Activated naive CD4-positive, alpha-beta T cell treated with anti-CD3 and anti-CD28 coated beads, Interleukin-2, amount 10 ng/mL, durations not matched to agents 7 days and 5 days (primary cell): ENCODE results near the gene TMEM63A.
"Not testable (repeated sequence)": the region's sequence is repeated elsewhere in the genome, so short reads cannot be mapped to it uniquely, and the experiment has no call there.

ENCODE experiments used
- CTCF ChIA-PET: fragments of 350-600 bp; sonication (Branson Sonifier 250); formaldehyde crosslinking; loops from one replicate; lab custom pipeline; 2021; ENCODE audit warnings: antibody characterized with exemption; lab: Charles Lee
- DNase-seq: peaks from one replicate; pipeline ENCODE4 v3.0.0-alpha.2; 2020
- H3K27ac Mint-ChIP-seq: one replicate; pipeline ENCODE4 v1.8.0; 2021; ENCODE audit warnings: mild to moderate bottlenecking, moderate library complexity, mixed read lengths
- H3K27me3 Mint-ChIP-seq: one replicate; pipeline ENCODE4 v1.8.0; 2021; ENCODE audit warnings: mild to moderate bottlenecking, mixed read lengths
- H3K36me3 Mint-ChIP-seq: one replicate; pipeline ENCODE4 v1.8.0; 2021; ENCODE audit warnings: mixed read lengths
- H3K4me1 Mint-ChIP-seq: one replicate; pipeline ENCODE4 v1.8.0; 2021; ENCODE audit warnings: mixed read lengths
- H3K4me3 Mint-ChIP-seq: one replicate; pipeline ENCODE4 v1.8.0; 2021; ENCODE audit warnings: mild to moderate bottlenecking, moderate library complexity, mixed read lengths
- H3K9me3 Mint-ChIP-seq: one replicate; pipeline ENCODE4 v1.8.0; 2021; ENCODE audit warnings: mixed read lengths

TMEM63A gene

DNA sequence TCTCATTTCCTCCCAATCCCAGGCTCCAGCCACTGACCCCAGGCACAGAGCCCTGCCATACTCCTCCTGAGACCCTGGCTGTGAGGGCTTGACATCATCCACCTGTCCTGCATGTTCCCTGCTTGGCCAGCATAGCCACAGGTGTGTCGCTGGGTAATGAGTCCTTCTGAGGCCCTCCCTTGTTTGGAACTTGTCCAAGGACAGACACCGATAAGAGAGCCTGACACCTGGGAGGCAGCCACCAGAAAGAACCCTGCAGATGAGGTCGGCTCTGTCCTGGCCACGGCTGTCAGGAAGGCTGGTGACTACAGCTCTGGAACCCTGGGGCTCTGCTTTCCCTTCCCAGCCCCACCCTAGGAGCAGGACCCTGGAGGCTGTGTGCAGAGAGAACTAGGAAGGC lies 34.6 kb downstream of the TMEM63A start:
- Mint-ChIP-seq H3K27ac (no peak overlapping the region), H3K4me1 (peaks cover 36% of the 10 kb centered on the region), H3K9me3 (no peaks in the 10 kb centered on the region), H3K27me3 (no peaks in the 10 kb centered on the region), H3K36me3 (peaks cover 58% of the 10 kb centered on the region), H3K4me3 (no peak overlapping the region)
- no peak for DNase-seq
- CTCF ChIA-PET: no interaction called here

DNA sequence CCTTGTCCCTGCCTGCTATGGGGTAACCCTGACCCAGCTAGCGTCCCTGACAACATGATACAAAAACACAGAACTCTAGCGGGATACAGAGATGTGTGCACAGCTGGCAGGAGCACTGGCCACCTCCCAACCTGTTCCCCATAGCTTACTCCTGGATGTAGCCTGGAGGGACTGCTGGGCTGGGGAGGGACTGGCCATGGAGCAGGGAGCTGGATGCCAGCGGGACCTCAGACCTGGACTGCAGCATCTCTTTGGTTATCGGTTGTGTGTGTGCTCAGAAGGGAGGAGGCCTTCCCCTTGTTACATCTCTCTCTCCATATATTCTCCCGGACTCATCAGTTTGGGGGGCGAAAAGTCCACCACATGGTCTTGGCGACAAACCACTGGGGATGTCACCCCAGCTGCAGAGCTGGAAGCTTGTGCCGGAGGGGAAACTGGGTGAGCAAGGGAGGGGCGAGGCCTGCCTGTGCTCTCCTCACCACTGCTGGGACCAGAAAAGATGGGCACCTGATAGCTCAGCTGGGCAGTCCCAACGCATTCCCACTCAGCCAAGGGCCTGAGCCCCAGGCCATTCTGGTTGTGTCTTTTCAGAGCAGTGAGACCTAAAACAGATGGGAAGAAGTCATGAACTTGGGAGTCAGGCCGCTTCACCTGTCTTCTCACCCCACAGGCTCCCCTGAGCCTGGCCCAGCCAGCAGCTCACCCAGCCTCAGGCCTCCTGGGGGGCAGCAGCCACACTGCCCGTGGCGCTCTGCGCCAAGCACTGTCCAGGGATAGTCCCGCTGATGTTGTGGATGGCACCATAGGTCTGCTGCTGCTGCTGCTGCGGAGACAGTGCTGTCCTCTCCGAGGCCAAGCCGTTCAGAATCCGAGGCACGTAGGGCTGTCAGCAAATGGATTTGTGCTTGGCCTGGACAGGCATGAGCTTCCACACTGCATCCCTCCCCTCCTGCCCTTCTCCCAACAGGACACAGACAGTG lies 35.6 kb downstream of the TMEM63A start:
- Mint-ChIP-seq H3K9me3 (no peaks in the 10 kb centered on the region), H3K27ac (no peak overlapping the region), H3K27me3 (no peaks in the 10 kb centered on the region), H3K36me3 (peaks cover 48% of the 10 kb centered on the region), H3K4me1 (peaks cover 35% of the 10 kb centered on the region), H3K4me3 (no peak overlapping the region)
- DNase-seq: no peak
- CTCF ChIA-PET: interaction anchor here (0.7 kb wide), 1 partner anchor 69 kb away, joined by 3 read pairs; the partner anchor contains the start of gene SRP9

DNA sequence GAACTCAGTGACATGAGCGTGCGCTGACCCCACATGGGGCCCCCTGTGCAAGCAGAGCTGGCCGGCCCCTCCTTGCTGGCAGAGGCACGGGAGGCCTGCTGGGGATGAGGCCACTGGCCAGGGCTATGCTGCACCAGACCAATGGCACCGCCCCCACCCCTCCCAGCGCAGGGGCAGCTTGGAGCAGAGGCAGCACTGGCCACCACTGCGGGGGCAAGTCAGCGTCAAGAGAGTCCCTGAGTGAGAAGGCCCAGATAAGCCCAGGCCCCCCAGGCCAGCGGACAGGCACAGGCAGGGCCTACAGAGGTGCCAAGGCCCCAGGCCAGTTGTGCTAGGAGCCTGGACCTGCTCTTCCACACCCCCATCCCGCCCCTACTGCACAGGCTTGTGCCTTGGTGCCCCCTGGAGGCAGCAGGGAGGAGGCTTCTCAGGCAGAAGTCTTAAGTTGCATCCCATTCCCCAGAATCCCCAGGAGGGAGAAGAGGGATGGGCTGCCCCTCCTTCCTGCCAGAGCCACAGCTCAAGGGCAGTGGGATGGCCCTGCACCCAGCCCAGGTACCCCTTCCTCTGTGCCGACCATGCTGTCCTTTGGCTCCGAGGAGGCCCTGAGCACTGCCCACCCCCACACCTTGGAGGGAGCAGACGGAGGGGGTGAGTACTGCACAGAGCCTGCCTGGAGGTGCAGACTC lies 36.5 kb downstream of the TMEM63A start:
- H3K4me1 Mint-ChIP-seq: peaks cover 34% of the 10 kb centered on the region
- DNase-seq: peak; percentile 60
- CTCF ChIA-PET: no interaction called here
- H3K9me3 Mint-ChIP-seq: no peaks in the 10 kb centered on the region
- H3K36me3 Mint-ChIP-seq: peaks cover 44% of the 10 kb centered on the region
- H3K27me3 Mint-ChIP-seq: no peaks in the 10 kb centered on the region
- H3K27ac Mint-ChIP-seq: peak overlapping the region; percentile 14
- no peak overlapping the region for H3K4me3 Mint-ChIP-seq

DNA sequence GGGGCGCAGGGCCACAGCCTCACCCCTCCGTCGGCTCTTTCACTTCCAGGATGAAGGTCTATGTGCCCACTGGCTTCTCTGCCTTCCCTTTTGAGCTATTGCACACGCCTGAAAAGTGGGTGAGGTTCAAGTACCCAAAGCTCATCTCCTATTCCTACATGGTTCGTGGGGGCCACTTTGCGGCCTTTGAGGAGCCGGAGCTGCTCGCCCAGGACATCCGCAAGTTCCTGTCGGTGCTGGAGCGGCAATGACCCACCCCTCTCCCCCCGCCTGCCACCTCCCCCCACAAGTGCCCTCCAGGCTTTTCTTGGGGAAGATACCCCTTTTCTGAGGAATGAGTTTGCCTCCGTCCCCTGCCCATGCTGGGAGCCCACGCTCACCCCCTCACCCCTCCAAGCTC lies 37.1 kb downstream of the TMEM63A start:
- peaks cover 31% of the 10 kb centered on the region for H3K4me1 Mint-ChIP-seq
- H3K27me3 Mint-ChIP-seq: no peaks in the 10 kb centered on the region
- no peaks in the 10 kb centered on the region for H3K9me3 Mint-ChIP-seq
- peaks cover 38% of the 10 kb centered on the region for H3K36me3 Mint-ChIP-seq
- no peak overlapping the region for H3K27ac Mint-ChIP-seq
- no peak for DNase-seq
- CTCF ChIA-PET: no interaction called here
- H3K4me3 Mint-ChIP-seq: no peak overlapping the region

DNA sequence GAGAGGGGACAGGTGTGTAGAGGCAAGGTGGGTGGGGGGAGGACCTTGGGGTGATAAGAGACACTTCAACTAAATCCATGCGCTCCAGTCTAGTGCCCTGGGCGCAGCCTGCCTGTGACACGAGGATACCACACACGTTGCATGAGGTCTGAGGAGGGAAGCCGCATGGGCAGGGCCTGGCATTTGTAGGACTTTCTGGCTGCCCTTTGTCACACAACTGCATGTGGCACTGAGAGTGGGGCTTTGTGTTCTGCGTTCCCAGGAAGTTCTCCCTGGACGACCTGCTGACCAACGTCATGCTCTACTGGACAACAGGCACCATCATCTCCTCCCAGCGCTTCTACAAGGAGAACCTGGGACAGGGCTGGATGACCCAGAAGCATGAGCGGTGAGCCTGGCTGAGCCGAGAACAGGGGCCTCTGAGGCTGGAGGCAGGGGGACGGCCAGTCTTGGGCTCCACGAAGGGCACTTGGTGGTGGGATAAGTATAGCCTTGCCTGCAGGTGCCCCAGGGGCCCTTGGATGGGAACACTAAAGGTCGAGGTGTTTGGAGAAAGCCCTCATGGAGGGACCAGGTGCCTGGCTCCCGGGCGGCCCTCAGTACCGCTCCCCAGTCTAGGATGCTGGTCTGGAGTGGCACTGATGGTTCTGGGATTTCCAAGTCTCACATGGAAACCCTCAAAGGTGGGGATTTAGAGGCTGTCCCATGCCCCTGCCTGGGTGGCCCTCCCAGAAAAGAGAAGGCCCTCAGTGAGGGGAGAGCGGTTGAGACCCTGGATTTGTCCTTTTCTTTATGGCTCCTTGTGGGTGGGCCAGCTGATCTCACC lies 37.7 kb downstream of the TMEM63A start:
- DNase-seq: no peak
- H3K27me3 Mint-ChIP-seq: no peaks in the 10 kb centered on the region
- H3K4me1 Mint-ChIP-seq: peaks cover 25% of the 10 kb centered on the region
- no peak overlapping the region for H3K27ac Mint-ChIP-seq
- CTCF ChIA-PET: interaction anchor here (0.7 to 0.8 kb wide), 2 partner anchors 67 to 370 kb away, joined by 3 read pairs; partner anchors contain the start of gene SRP9
- no peak overlapping the region for H3K4me3 Mint-ChIP-seq
- peaks cover 32% of the 10 kb centered on the region for H3K36me3 Mint-ChIP-seq
- no peaks in the 10 kb centered on the region for H3K9me3 Mint-ChIP-seq

DNA sequence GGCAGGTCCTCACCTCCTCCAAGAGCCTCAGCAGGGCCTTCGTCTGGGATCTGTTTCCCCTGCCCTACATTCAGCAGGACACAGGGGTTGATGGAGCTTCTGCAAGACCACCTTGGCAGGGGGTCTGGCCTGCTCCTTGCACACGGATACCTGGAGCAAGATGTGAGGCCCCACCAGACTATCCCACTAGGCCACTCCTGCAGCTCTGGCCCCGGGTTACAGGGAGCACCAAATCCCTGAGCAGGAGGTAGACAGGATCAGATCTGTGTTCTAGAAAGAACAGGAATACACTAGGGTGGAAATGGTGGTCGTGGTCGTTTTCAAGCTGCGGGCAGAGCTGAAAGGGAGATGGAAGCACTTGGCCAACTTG lies 38.8 kb downstream of the TMEM63A start:
- Mint-ChIP-seq H3K27me3 (no peaks in the 10 kb centered on the region), H3K4me1 (peaks cover 17% of the 10 kb centered on the region), H3K36me3 (peaks cover 23% of the 10 kb centered on the region), H3K9me3 (no peaks in the 10 kb centered on the region), H3K4me3 (no peak overlapping the region), H3K27ac (peak overlapping the region; percentile 22)
- CTCF ChIA-PET: interaction anchor here (0.7 to 0.8 kb wide), 2 partner anchors 66 to 369 kb away, joined by 3 read pairs; partner anchors contain the start of gene SRP9
- no peak for DNase-seq

DNA sequence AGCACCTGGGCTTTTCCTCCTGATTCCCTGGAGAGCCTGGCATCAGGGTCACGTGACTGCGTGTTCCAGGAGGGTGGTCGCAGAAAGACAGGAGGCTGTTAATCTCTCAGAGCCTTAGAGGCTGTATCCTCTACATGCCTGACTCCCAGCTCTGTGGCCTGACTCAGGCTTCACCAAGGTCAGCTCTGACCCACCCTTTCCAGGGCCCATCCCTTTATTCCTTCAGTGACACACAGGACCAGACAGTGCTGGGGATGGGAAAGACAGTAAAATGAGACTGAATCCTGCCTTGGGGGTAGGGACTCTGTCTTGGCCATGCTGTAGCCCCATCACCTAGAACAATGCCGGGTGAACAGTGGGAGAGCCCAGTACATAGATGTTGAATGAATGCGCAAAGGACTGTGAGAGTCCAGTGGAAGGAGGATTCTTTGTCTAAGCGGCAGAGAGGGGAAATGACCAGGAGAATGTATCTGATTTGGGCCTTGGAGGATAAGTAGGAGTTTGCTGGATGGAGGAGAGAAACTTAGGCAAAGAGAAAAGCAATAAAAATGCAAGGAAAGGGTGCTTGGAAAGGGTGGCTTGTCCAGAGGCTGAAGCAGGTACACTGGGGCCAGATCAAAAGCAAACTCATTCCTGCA lies 39.3 kb downstream of the TMEM63A start:
- no peaks in the 10 kb centered on the region for H3K9me3 Mint-ChIP-seq
- H3K4me3 Mint-ChIP-seq: no peak overlapping the region
- H3K27me3 Mint-ChIP-seq: no peaks in the 10 kb centered on the region
- peak overlapping the region; percentile 40 for H3K27ac Mint-ChIP-seq
- H3K4me1 Mint-ChIP-seq: peaks cover 12% of the 10 kb centered on the region
- no peak for DNase-seq
- peaks cover 18% of the 10 kb centered on the region for H3K36me3 Mint-ChIP-seq
- CTCF ChIA-PET: no interaction called here

DNA sequence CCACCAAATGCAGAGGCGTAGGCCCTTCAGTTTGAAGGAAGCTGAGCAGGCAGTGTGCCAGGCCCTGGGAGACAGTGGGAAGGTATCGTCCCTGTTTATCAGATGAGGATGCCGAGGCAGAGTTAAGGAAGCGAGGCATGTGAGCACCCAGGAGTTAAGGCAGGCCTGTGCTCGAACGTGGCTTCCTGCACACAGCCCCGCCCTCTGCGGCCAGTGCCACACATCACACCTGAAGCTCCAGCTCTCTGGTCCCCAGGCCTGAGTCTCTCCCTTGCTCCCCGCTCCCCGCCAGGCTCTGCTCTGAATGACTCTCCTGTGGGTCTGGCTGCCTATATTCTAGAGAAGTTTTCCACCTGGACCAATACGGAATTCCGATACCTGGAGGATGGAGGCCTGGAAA lies 40.1 kb downstream of the TMEM63A start:
- peak; percentile 38 for DNase-seq
- H3K27me3 Mint-ChIP-seq: no peaks in the 10 kb centered on the region
- no peak overlapping the region for H3K4me3 Mint-ChIP-seq
- no peak overlapping the region for H3K27ac Mint-ChIP-seq
- CTCF ChIA-PET: no interaction called here
- peaks cover 11% of the 10 kb centered on the region for H3K4me1 Mint-ChIP-seq
- H3K9me3 Mint-ChIP-seq: no peaks in the 10 kb centered on the region
- H3K36me3 Mint-ChIP-seq: peaks cover 15% of the 10 kb centered on the region

DNA sequence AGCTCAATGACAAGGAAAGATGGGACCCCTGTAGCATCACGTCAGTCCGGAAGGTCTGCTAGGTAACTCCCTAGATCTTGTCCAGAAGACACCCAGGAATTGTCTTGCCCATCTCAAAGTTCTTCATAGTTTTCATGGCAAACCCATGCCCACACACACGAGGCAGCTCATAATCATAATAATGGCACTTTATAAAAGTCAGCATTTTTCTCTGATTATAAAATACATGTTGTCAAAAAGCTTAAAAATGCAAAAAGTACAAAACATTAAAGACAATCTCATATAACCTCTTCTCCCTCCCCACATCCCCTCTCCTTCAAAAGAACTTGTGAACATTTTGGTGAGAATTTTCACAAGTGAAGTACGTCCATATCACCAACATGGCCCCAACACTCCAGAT lies 41.5 kb downstream of the TMEM63A start:
- CTCF ChIA-PET: no interaction called here
- peaks cover 2% of the 10 kb centered on the region for H3K36me3 Mint-ChIP-seq
- H3K4me1 Mint-ChIP-seq: peaks cover 11% of the 10 kb centered on the region

DNA sequence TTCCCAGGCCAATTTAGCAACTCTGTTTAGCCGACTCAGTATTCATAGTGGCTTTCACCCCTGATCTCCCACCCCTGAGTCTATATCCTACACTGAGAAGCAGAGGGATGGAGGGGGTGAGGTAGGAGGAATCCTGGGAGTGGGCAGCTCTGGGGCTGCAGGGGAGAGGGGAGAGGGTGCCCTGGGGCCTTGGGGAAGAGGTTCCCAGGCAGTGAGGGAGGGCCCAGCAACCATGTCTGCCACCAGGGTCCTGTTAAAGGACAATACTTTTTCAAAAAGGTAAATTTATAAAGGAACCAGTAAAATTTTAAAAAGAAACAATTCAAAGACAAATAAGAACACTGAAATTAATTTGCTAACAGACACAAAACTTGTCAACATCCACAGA lies 42.0 kb downstream of the TMEM63A start:
- CTCF ChIA-PET: no interaction called here
- no peak overlapping the region for H3K27ac Mint-ChIP-seq
- no peaks in the 10 kb centered on the region for H3K9me3 Mint-ChIP-seq
- no peaks in the 10 kb centered on the region for H3K36me3 Mint-ChIP-seq
- no peak overlapping the region for H3K4me3 Mint-ChIP-seq
- peaks cover 11% of the 10 kb centered on the region for H3K4me1 Mint-ChIP-seq
- H3K27me3 Mint-ChIP-seq: no peaks in the 10 kb centered on the region
- DNase-seq: no peak

More for the DNA sequence above, 41.5 kb downstream of the TMEM63A start:
- H3K27ac Mint-ChIP-seq: peak overlapping the region; percentile 25
- no peak overlapping the region for H3K4me3 Mint-ChIP-seq
- no peaks in the 10 kb centered on the region for H3K27me3 Mint-ChIP-seq
- DNase-seq: no peak
- H3K9me3 Mint-ChIP-seq: no peaks in the 10 kb centered on the region

DNA sequence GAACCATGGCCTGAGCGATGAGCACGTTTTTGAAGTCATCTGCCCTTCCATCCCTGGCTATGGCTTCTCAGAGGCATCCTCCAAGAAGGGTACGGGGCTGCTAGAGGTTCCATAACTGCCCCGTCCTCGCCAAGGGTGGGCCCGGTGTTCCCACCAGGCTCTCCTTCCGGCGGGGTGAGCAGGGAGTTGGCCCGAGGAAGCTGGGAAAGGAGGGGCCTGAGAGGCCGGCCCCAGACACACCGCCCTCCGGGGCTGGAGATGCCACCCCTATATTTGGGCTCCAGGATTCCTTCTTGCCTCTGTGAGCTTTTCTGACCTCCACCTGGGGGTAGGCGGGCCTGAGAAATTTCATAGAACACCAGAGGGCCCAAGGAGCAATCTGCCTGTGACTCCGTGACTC lies 43.4 kb downstream of the TMEM63A start:
- CTCF ChIA-PET: no interaction called here
- H3K36me3 Mint-ChIP-seq: no peaks in the 10 kb centered on the region
- H3K9me3 Mint-ChIP-seq: no peaks in the 10 kb centered on the region
- H3K27ac Mint-ChIP-seq: no peak overlapping the region
- no peak for DNase-seq
- H3K4me1 Mint-ChIP-seq: peaks cover 11% of the 10 kb centered on the region
- no peak overlapping the region for H3K4me3 Mint-ChIP-seq
- no peaks in the 10 kb centered on the region for H3K27me3 Mint-ChIP-seq

DNA sequence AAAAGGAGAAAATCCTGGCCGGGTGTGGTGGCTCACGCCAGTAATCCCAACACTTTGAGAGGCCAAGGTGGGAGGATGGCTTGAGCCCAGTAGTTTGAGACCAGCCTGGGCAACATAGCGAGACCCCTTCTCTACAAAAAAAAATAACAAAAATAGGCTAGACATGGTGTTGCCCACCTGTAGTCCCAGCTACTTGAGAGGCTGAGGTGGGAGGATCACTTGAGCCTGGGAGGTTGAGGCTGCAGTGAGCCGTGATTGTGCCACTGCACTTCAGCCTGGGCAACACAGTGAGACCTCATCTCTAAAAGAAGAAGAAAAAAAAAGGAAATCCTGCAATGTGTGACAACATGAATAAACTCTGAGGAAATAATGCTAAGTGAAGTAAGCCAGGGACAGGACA lies 45.9 kb downstream of the TMEM63A start:
- H3K4me1 Mint-ChIP-seq, H3K9me3 Mint-ChIP-seq, DNase-seq, H3K4me3 Mint-ChIP-seq, H3K27ac Mint-ChIP-seq, H3K36me3 Mint-ChIP-seq, CTCF ChIA-PET, H3K27me3 Mint-ChIP-seq: not testable (repeated sequence)

DNA sequence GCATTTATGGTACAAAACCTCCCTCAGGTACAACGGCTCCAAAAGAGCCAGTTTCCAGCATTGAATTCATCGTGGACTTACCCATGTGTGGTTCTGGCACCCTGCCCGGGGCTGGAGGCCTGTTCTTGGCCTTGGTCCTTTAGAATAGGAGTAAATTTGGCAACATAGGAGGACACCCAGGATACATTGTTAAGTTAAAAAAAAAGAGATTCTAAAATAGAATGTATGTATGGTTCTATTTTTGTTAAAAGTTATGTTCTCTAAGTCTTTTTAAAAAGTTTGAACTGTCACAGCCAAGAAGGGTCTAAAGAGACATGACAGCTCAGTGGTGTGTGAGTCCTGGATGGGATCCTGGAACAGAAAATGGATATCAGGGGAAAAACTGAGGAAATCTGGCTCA lies 46.3 kb downstream of the TMEM63A start:
- CTCF ChIA-PET: no interaction called here

More for the DNA sequence above, 46.3 kb downstream of the TMEM63A start:
- Mint-ChIP-seq H3K9me3 (no peaks in the 10 kb centered on the region), H3K27ac (no peak overlapping the region), H3K4me1 (peaks cover 2% of the 10 kb centered on the region), H3K4me3 (no peak overlapping the region), H3K27me3 (no peaks in the 10 kb centered on the region), H3K36me3 (no peaks in the 10 kb centered on the region)
- DNase-seq: no peak
